Mesothelial cell of epicardium (in vitro differentiated cells): ENCODE results near the gene SEC22A. TPM values are rescaled to one million over a fixed set of nuclear protein-coding genes. Genes with fewer than 3 reads are reported as not detected.

Experiments used
- DNase-seq, 2 experiments: peaks; one replicate each; pipeline ENCODE4 v3.0.0; 2021; ENCODE audit warnings: low spot score in 2 of 2; ENCODE audit not compliant: unreplicated experiment in 2 of 2
- H3K27ac Mint-ChIP-seq: 2 replicates; pipeline ENCODE4 v1.8.0; 2021; ENCODE audit warnings: mixed read lengths
- H3K27me3 Mint-ChIP-seq: 2 replicates; pipeline ENCODE4 v1.8.0; 2021; ENCODE audit warnings: low read depth, mixed read lengths
- H3K36me3 Mint-ChIP-seq: 2 replicates; pipeline ENCODE4 v1.8.0; 2021; ENCODE audit warnings: mixed read lengths
- H3K4me1 Mint-ChIP-seq: 2 replicates; pipeline ENCODE4 v1.8.0; 2021; ENCODE audit warnings: mixed read lengths
- H3K4me3 Mint-ChIP-seq: 2 replicates; pipeline ENCODE4 v1.8.0; 2021; ENCODE audit warnings: mild to moderate bottlenecking, moderate library complexity, mixed read lengths
- H3K9me3 Mint-ChIP-seq: 2 replicates; pipeline ENCODE4 v1.8.0; 2021; ENCODE audit warnings: mixed read lengths
- CTCF ChIP-seq: fragments of 200-600 bp; sonication (generic); IDR thresholded peaks from one replicate; pipeline ENCODE4 v1.5.0; 2021; ENCODE audit warnings: antibody characterized with exemption; ENCODE audit not compliant: unreplicated experiment
- total RNA-seq: library from RNA; stranded (reverse); gene quantifications from 3 replicates; pipeline ENCODE4 v1.2.1, GENCODE V29; 2021

Gene SEC22A
- total RNA-seq, 1 donor from 2014 or later, result 16.3 TPM

- no peaks in the 10 kb centered on the region for H3K9me3 Mint-ChIP-seq
- TF ChIP-seq CTCF, result no peak
- H3K4me1 Mint-ChIP-seq, result peaks cover 8% of the 10 kb centered on the region
- H3K27me3 Mint-ChIP-seq, result peaks cover 20% of the 10 kb centered on the region
- no peaks in the 10 kb centered on the region for H3K36me3 Mint-ChIP-seq
- H3K27ac Mint-ChIP-seq, result no peak overlapping the region
- H3K4me3 Mint-ChIP-seq, result no peak overlapping the region
- DNase-seq, result no peak
Measured at GRCh38 chr3:123313889-123314288, 112.1 kb downstream of the SEC22A start.

GRCh38 chr3:123314359-123315270, 112.9 kb downstream of the SEC22A start:
- no peak for DNase-seq
- Mint-ChIP-seq H3K9me3 (no peaks in the 10 kb centered on the region), H3K36me3 (no peaks in the 10 kb centered on the region), H3K27me3 (peaks cover 20% of the 10 kb centered on the region), H3K4me3 (no peak overlapping the region), H3K4me1 (peaks cover 8% of the 10 kb centered on the region), H3K27ac (no peak overlapping the region)
- TF ChIP-seq CTCF, result no peak

GRCh38 chr3:123315271-123315595, 113.5 kb downstream of the SEC22A start:
- Mint-ChIP-seq H3K27ac (no peak overlapping the region), H3K4me1 (peaks cover 8% of the 10 kb centered on the region), H3K27me3 (peaks cover 26% of the 10 kb centered on the region), H3K9me3 (no peaks in the 10 kb centered on the region), H3K4me3 (no peak overlapping the region), H3K36me3 (no peaks in the 10 kb centered on the region)
- DNase-seq, result no peak
- no peak for TF ChIP-seq CTCF

- no peaks in the 10 kb centered on the region for H3K36me3 Mint-ChIP-seq
- H3K4me1 Mint-ChIP-seq, result peaks cover 2% of the 10 kb centered on the region
- H3K27ac Mint-ChIP-seq, result no peak overlapping the region
- no peak overlapping the region for H3K4me3 Mint-ChIP-seq
- peaks cover 39% of the 10 kb centered on the region for H3K27me3 Mint-ChIP-seq
- no peak for TF ChIP-seq CTCF
- DNase-seq, result no peak
- no peaks in the 10 kb centered on the region for H3K9me3 Mint-ChIP-seq
Measured at GRCh38 chr3:123317716-123318115, 116.0 kb downstream of the SEC22A start.

GRCh38 chr3:123318374-123318773, 116.6 kb downstream of the SEC22A start:
- no peak for TF ChIP-seq CTCF
- no peak overlapping the region for H3K4me3 Mint-ChIP-seq
- peaks cover 2% of the 10 kb centered on the region for H3K4me1 Mint-ChIP-seq
- no peaks in the 10 kb centered on the region for H3K36me3 Mint-ChIP-seq
- H3K27ac Mint-ChIP-seq, result no peak overlapping the region
- no peak for DNase-seq
- H3K9me3 Mint-ChIP-seq, result no peaks in the 10 kb centered on the region
- peaks cover 38% of the 10 kb centered on the region for H3K27me3 Mint-ChIP-seq
